Lower lobe of right lung (tissue), 2 donors: ENCODE measurements around the gene SRSF11. TPM values are rescaled to one million over a fixed set of nuclear protein-coding genes. Genes with fewer than 3 reads are reported as not detected.
"Not testable (repeated sequence)": the region's sequence is repeated elsewhere in the genome, so short reads cannot be mapped to it uniquely, and the experiment has no call there.

ENCODE experiments used
- ATAC-seq, 2 donors: fragments of 200-7000 bp; cut with Tn5 transposase; one replicate each; pipeline ENCODE4 v1.9.1; 2020 to 2022; ENCODE audit warnings: mild to moderate bottlenecking in 2 of 2, moderate library complexity in 2 of 2
- DNase-seq: peaks from one replicate; pipeline ENCODE4 v3.0.0-alpha.2; 2020
- H3K27ac ChIP-seq: fragments of 200-600 bp; one replicate; pipeline ENCODE4 v1.8.0; 2022
- H3K27me3 ChIP-seq: fragments of 200-600 bp; one replicate; pipeline ENCODE4 v1.8.0; 2022; ENCODE audit warnings: low read depth
- H3K36me3 ChIP-seq: fragments of 200-600 bp; one replicate; pipeline ENCODE4 v1.8.0; 2022; ENCODE audit warnings: mild to moderate bottlenecking
- H3K4me1 ChIP-seq: fragments of 200-600 bp; one replicate; pipeline ENCODE4 v1.8.0; 2022
- H3K4me3 ChIP-seq: fragments of 200-600 bp; one replicate; pipeline ENCODE4 v1.8.0; 2022; ENCODE audit warnings: mild to moderate bottlenecking
- H3K9me3 ChIP-seq: fragments of 200-600 bp; one replicate; pipeline ENCODE4 v1.8.0; 2022
- CTCF ChIP-seq: fragments of 200-600 bp; IDR thresholded peaks from one replicate; pipeline ENCODE4 v1.8.0; 2022; ENCODE audit warnings: antibody characterized with exemption, mild to moderate bottlenecking
- intact Hi-C: fragments of 100-400 bp; cut with DNase I; formaldehyde crosslinking; loops from one replicate; pipeline ENCODE4 v1.11.0; 2022
- total RNA-seq: library from RNA; stranded (reverse); fragmentation: NEBNext Ultra II Directional; extraction: Animal tissue kit (Norgen Biotek cat#: 25700); gene quantifications from one replicate; pipeline ENCODE4 v1.2.1, GENCODE V29; 2021
- donor health status: DM: no; HTN: yes; CAD: no; lungs with severe emphysema.

Gene SRSF11
- total RNA-seq, 1 donor from 2014 or later: 143 TPM

GRCh38 chr1:70204139-70204538, 17.0 kb upstream of the SRSF11 start:
- peaks cover 43% of the 10 kb centered on the region for H3K4me1 ChIP-seq
- ATAC-seq: no peak
- TF ChIP-seq CTCF: no peak

GRCh38 chr1:70204600-70204999, 16.6 kb upstream of the SRSF11 start:
- peak in 1 of 2 donors; percentile 1 for ATAC-seq

More at GRCh38 chr1:70204139-70204538, 17.0 kb upstream of the SRSF11 start:
- Histone ChIP-seq H3K27ac (no peak overlapping the region), H3K9me3 (no peaks in the 10 kb centered on the region), H3K36me3 (peaks cover 10% of the 10 kb centered on the region), H3K4me3 (peak overlapping the region; percentile 86), H3K27me3 (no peaks in the 10 kb centered on the region)
- intact Hi-C loops: no loop called here
- DNase-seq: no peak

GRCh38 chr1:70205071-70205433, 16.1 kb upstream of the SRSF11 start:
- intact Hi-C loops: no loop called here
- Histone ChIP-seq H3K27ac (peak overlapping the region; percentile 93), H3K4me3 (peak overlapping the region; percentile 86), H3K9me3 (no peaks in the 10 kb centered on the region), H3K36me3 (peaks cover 11% of the 10 kb centered on the region), H3K27me3 (no peaks in the 10 kb centered on the region), H3K4me1 (peaks cover 43% of the 10 kb centered on the region)
- peak in 1 of 2 donors; percentile 58 for ATAC-seq
- no peak for DNase-seq
- TF ChIP-seq CTCF: no peak

More at GRCh38 chr1:70204600-70204999, 16.6 kb upstream of the SRSF11 start:
- peak overlapping the region; percentile 86 for H3K4me3 ChIP-seq
- no peak for DNase-seq
- H3K27ac ChIP-seq: peak overlapping the region; percentile 93
- H3K9me3 ChIP-seq: no peaks in the 10 kb centered on the region
- peaks cover 11% of the 10 kb centered on the region for H3K36me3 ChIP-seq
- peaks cover 43% of the 10 kb centered on the region for H3K4me1 ChIP-seq
- intact Hi-C loops: no loop called here
- no peak for TF ChIP-seq CTCF
- no peaks in the 10 kb centered on the region for H3K27me3 ChIP-seq

GRCh38 chr1:70205434-70206118, 15.6 kb upstream of the SRSF11 start, which contains the start of gene LRRC40:
Gene LRRC40 (minus strand): TSS chr1:70205579. CDS start chr1:70205540, 39 bp downstream.
- ATAC-seq (peak; percentile 98 to 100), DNase-seq (peak; percentile 98)
- H3K4me3 ChIP-seq: peak within 1 kb of the TSS; percentile 86
- TF ChIP-seq CTCF: no peak
- intact Hi-C loops: no loop called here
- peak within 1 kb of the TSS; percentile 93 for H3K27ac ChIP-seq
- H3K9me3 ChIP-seq: no peaks in the 10 kb centered on the region
- H3K27me3 ChIP-seq: no peaks in the 10 kb centered on the region
- H3K4me1 ChIP-seq: peaks cover 43% of the 10 kb centered on the region
- peaks cover 11% of the 10 kb centered on the region for H3K36me3 ChIP-seq

GRCh38 chr1:70206833-70207232, 14.3 kb upstream of the SRSF11 start:
- H3K27me3 ChIP-seq, ATAC-seq, DNase-seq, intact Hi-C loops, H3K9me3 ChIP-seq: not testable (repeated sequence)
- peak overlapping the region; percentile 86 for H3K4me3 ChIP-seq
- peaks cover 47% of the 10 kb centered on the region for H3K4me1 ChIP-seq
- peak overlapping the region; percentile 93 for H3K27ac ChIP-seq
- H3K36me3 ChIP-seq: peaks cover 11% of the 10 kb centered on the region

GRCh38 chr1:70207492-70207891, 13.7 kb upstream of the SRSF11 start:
- no peak for TF ChIP-seq CTCF
- Histone ChIP-seq H3K4me3 (no peak overlapping the region), H3K4me1 (peaks cover 47% of the 10 kb centered on the region), H3K9me3 (no peaks in the 10 kb centered on the region), H3K27me3 (no peaks in the 10 kb centered on the region), H3K27ac (no peak overlapping the region), H3K36me3 (peaks cover 11% of the 10 kb centered on the region)
- intact Hi-C loops: no loop called here
- DNase-seq (no peak), ATAC-seq (no peak)
